HCT116 (cell line): ENCODE data around the gene ARHGAP10.

Experiments used
- CEBPB ChIP-seq: IDR thresholded peaks from 2 replicates; pipeline ENCODE4 v1.6.1; 2012; ENCODE audit warnings: low read depth
- CTCF ChIP-seq, 3 experiments: fragments of 200-600 bp in 1 of 3; sonication (generic) in 1 of 3; IDR thresholded peaks in 2 of 3; conservative IDR thresholded peaks in 1 of 3; 2 replicates each; pipeline ENCODE4 v1.5.1; 2012 to 2017; ENCODE audit warnings: low read depth in 2 of 3, low read length in 2 of 3, antibody characterized with exemption in 1 of 3, borderline replicate concordance in 1 of 3, control low read depth in 1 of 3, mild to moderate bottlenecking in 1 of 3, mixed read lengths in 1 of 3, mixed run types in 1 of 3, moderate library complexity in 1 of 3; ENCODE audit not compliant: insufficient read depth in 1 of 3
- EGR1 ChIP-seq: IDR thresholded peaks from 2 replicates; pipeline ENCODE4 v1.6.1; 2012; ENCODE audit warnings: low read depth
- EZH2 ChIP-seq: fragments of 200-600 bp; sonication (generic); IDR thresholded peaks from 2 replicates; pipeline ENCODE4 v1.6.1; 2017; ENCODE audit warnings: antibody characterized with exemption, mixed run types
- POLR2A ChIP-seq: IDR thresholded peaks from 2 replicates; pipeline ENCODE4 v1.7.0; 2011; ENCODE audit warnings: borderline replicate concordance; ENCODE audit not compliant: insufficient read depth, insufficient read length; ENCODE audit errors: extremely low read depth
- REST ChIP-seq: IDR thresholded peaks from 2 replicates; pipeline ENCODE4 v1.6.1; 2012; ENCODE audit warnings: low read depth

- TF ChIP-seq EZH2 (no peak), CTCF (IDR thresholded peaks at IDR 0.05 in 2 of 3, conservative IDR thresholded peaks at IDR 0.05 in 1 of 3; ENCODE audit: borderline replicate concordance in 1 of 3, insufficient read depth in 1 of 3, low read depth in 2 of 3, low read length in 2 of 3) (no peak), POLR2A (no peak), REST (no peak), EGR1 (no peak), CEBPB (no peak)
Observed at GRCh38 chr4:147851135-147851534, 119.2 kb downstream of the ARHGAP10 start.
